Measurements from ENCODE around the gene ZDHHC19.
"Not testable (repeated sequence)": the region's sequence is repeated elsewhere in the genome, so short reads cannot be mapped to it uniquely, and the experiment has no call there.

The ZDHHC19 gene

DNA sequence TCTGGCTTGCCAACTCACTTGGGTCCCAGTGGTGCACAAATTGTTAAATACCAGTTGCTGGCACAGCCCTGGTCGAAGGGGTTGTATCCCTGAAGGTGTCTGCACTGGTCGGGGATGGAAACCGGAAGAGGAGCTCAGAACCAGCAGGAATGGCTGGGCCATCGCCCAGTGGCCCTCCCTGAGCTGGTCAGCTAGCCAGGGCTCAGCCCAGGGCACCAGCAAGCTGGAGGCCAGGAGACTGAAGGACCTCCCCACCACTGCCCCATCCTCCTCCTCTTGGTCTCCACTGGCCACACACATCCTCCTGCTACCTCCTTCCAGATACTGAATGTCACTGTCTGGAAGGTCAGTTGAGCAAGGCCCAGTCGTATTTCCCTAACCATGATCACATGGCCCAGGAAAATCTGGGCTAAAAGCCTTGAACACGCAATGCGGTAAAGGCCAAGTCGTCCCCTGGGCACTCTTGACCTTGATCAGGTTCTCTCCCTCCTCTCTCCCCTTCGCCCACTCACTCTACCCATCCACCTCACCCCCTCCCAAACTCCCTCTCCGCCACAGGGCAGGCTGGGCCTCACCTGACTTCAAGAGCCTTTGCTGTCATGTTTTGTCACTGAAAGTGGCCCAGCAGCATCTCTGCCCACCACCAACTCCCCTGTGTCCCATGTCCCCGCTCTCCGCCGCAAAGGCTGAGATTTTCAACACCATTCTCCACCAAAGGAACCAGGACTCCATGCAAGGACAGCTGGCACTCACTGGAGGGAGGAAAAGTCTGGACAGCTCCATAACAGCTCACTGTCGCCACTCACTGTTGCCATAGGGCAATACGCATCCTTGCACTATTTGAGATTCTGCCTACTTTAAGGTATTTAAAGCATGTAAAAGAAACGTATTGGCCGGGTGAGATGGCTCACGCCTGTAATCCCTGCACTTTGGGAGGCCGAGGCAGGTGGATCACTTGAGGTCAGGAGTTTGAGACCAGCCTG, 12.1 kb downstream of the ZDHHC19 start:
- no peak for DNase-seq

DNA sequence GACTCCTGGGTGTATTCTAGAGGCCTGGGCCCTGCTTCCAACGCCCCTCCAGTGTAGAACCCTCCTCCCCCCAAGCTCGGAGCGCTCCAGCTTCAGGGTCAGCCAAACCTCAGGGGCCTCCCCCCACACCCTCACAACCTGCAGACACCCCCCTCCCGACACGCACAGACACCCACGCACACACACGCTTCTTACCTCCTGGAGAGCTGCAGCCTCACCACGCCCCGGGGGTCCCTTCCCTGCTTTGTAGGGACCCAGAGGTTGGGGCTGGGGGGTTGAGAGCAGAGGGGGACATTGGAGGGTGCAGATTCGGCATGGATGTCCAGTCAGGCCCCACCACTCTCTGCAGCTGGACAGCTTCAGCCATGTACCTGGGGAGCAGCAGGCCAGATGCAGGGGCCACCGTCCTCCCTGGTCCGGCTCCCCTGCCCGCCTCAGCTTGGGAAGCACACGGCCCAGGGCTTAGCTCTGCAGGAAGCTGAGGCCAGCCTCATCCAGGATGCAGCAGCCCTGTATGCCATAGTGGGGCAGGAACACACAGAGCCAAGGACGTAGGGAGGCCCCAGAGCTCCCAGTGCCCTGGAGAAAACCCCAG, 13.0 kb downstream of the ZDHHC19 start:
- no peak for DNase-seq

DNA sequence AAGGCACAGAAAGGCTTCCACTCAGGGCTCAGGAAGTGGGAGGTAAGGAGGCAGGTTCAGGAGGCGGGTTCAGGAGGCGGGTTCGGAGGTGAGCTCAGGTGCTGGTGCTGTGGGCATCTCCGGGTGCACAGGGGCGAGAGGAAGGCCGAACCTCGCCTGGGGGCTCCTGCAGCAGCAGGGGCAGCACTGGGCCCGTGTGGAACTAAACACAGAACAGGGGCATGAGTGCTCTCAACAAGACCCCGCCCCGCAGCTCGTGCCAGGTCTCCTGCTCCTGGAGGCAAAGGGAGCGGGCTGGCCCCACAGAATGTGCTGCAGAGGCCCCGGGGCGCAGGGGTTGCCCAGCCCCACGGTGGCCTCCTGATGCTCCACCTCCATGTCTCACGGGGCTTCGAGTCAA, 13.7 kb downstream of the ZDHHC19 start:
- DNase-seq, result no peak

DNA sequence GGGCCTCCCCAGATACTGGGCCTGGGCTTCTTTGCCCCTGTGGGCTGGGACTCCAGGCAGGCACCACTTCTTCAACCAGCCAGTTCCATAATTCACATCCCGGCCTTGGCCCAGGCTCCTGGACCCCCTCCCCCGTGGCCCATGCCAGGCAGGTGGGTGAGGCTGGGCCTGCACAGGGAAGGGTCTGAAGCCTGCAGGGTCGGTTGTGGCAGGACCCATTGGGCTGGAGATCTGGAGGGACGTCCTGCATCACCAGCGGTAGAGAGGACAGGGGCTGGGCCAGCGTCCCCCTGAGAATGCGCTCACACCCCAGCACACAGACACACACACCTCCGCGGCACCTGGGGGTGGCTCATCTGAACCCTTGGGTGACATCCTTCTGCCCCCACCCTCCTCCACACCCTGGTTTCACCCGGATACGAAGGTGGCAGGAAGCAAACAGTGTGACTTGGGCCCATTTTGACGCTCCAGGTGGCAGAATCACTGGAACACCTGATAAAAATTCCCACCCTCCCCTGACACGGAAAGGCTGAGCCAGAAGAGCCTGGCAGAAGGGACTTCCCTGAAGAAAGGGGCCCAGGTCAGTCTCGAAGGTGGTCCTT, 15.4 kb downstream of the ZDHHC19 start:
- no peak for DNase-seq

DNA sequence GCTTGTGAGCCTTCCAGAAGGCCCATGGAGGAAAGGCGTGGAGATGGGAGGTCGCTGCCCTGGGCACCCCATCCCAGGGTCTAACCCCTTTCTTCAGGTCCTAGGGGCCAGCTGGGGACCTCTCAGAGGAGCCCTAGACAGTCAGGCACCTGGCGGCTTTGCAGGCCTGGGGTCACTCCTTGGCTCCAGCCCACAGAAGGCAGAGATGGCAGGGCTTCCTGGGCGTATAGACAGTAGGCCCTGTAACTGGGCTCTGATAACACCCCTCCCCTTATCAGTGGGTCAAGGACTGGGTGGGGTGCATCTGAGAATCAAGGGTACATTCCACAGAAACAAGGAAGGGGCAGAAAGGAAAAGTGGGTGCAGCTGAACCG, 16.7 kb downstream of the ZDHHC19 start:
- DNase-seq, result no peak

DNA sequence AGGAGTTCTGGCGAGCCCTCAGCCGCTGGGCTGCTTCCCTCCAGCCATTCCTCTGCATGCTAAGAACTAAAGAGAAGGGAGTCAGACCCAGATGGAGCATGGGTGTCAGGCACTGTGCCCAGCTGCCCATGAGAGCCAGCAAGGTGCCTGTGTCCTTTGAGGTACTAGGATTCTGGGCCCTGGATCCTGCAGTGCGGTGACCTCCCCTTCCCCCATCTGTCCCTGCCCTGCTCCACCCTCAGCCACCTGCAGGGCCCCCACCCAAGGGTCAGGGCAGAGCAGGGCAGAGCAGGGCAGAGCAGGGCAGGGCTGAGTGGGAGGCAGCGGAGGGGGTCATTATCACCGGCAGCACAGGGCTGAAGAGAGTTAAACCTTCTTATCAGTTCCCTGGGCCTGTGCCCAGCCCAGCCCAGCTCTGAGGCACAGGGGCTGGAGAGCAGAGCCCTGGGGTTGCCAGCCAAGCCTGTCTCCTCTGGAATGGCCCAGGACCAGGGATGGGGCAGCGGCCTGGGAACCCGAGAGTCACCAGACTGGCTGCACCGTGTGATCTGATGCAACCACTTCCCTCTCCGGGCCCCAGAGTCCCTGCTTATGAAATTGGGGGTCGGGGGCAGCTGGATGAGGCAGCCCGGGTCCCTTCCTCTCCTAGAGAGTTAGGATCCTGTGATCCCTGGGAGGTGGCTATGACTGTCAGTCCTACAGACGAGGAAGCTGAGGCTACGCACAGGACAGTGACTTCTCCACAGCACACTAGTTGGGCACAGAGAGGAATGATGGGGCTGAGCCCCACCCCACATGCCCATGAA, 17.3 kb downstream of the ZDHHC19 start:
- DNase-seq, result no peak

DNA sequence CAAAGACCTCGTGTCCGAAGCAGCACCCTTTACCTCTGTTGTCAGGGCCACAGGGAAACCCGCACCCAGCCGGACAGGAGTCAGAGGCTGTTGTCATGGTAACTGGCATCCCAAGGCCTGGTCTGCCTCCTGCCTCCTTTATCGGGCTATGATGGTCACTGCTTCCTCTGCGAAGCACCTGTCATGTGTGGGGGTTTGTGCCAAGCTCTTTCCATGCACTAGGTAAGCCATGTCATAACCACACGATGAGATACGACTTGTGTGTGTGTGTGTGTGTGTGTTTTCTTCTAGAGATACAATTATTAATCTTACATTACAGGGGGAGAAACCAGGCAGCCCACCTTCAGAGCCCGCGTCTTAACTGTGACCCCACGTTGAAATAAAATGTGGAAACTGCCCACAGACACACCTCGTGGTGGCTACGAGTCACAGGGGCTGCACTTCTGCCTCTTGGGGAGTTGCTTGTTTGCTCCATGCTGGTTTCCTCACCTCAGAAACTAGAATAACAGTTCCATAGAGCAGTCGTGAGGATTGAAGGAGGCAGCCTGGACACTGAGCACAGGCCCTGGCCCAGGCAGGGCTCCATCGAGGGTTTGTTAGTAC, 18.0 kb downstream of the ZDHHC19 start:
- no peak for DNase-seq

DNA sequence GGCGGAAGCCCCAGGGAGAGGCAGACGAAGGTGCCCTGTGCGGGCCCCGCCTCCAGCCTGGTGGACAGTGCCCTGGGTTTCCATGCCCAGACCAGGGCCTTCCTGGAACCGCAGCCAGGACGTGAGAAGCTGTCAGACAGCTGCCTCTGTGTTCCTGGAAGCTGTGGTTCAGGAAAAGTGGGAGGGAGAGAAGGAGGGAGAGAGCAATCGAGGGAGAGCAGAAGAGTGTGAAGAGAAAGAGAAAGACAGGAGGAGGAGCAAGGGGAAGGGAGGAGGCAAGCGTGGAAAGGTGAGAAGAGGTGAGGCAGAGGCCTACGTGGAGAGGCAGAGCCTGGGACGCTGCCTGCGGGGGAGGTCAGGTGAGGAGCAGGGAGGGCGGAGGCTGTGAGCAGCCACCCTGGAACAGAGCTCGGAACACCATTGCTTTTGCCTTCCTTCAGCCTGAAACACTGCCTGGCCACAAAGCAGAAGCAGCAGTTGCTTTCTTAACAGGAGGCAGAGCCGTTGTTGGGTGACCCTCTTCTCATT, 18.6 kb downstream of the ZDHHC19 start:
- peak; percentile 27 for DNase-seq

DNA sequence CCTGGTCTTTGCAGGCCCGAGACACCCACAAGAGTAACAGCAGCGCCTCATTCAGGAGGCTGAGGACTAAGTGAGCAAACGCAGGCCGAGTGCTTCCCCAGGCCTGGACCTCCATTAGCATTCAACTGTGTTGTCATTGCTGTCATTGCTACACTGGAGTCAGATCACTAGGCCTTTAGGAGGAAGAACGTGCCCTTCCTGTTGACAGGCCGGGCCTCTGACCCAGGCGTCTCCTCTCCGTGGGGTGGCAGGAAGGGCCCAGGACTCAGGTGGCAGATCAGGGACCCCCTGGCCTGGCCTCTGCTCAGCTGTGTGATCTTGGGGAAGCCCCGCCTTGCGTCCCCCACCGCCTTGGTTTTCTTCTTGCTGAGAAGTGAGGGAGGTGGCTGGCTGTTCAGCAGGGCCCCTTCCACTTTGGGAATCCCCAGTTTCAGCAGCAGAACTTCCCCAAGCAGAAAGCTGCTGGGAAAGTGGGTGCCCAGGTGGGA, 19.1 kb downstream of the ZDHHC19 start:
- peak; percentile 40 for DNase-seq

DNA sequence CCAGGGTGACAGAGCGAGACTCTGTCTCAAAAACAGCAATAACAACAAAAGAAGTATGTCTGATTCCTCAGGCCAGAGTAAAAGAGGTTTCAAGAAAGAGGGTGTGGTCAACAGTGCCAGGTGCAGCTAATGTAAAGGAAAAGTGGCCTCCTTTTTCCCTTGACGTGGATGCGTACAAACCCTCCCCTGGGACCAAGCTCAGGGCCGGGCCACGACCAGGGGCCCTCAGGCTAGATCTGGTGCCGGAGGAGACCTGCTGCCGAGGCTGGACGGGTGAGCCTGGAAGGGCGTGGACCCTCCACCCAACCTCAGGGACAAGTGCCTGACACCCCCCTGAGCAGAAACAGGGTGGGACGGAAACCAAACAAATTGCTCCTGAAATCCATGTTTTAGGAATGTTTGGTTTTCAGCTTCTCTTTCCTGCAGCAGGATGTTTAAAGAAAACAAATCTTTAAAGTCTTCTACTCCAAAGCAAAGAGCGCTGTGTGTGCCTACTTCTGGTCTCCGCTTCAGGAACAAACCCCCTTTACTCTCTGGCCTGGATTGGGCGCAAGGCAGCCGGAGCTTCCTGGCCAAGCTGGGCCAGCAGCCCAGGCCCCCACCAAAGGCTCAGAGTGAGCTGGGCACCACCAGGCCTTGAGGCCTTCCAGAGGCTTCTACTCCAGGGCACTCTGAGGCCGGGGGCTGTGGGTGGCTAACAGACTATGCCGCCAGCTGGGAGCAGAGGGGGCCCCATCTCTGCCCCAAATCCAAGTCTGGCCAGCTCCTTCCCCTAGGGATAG, 21.4 kb downstream of the ZDHHC19 start:
- DNase-seq, result no peak

DNA sequence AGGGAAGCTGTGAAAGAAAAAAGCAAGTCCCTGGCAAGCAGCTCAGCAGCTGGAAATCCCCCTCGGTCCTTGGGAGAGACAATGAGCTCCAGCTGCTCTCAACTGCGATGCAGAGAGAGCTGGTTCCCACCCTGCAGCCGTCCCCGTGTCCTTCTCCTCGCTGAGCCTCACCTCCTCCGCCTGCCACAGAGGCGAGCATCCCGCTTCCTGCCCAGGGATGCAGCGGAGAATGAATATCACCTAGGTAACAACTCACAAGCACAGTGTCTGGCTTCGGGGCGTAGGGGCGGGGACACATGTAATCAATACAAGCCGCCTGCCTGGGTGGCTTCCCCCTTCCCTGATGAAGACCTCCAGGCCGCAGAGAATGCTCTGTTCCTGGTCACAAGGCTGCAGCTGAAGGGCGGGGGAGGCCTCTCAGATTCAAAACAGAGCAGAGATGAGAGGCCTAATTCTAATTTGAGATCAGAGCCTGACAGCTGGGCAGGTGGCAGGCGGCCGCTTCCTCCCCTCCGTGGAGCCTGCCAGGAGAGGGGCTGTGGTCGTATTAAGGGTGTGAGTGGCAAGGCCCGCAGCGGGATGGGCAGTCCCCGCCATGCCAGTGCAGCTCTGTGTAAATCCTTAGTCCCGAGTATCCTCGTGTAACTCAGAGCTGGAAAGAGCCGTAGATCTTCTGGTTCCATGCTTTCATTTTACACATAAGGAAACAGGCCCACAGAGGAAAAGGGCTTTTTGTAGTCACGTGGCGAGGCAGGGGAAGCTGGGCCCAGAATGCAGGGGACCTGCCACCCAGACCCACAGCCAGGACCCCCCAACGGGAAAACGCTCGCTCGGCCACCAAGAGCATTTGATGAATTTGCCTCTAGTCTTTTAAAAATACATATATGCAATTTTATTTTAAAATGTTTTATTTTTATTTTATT, 24.3 kb downstream of the ZDHHC19 start:
- DNase-seq, result peak; percentile 33

DNA sequence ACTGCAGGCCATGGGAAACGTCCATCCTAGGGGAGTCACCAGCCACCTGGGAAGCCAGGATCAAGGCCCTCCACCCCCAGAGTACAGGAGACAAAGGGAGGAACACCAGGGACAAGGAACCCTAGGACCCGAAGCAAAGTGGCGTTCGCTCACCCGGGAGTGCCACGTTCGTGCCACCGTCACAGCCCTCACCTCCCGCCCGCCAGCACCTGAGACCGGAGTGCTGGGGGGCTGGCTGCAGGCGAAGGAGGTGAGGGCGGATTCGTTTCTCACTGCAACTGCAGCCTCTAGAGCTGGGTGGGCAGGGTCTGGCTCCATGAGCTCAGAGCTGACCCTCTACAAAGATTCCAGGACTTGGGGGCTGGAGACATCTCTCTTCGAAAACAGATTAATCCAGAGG, 26.3 kb downstream of the ZDHHC19 start:
- no peak for DNase-seq

DNA sequence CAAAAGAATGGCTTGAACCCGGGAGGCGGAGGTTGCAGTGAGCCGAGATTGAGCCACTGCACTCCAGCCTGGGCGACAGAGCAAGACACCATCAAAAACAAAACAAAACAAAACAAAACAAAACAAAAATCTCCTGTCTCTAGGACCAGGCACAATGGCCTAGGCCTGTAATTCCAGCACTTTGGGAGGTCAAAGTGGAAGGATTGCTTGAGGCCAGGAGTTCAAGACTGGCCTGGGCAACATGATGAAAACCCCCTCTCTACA, 27.1 kb downstream of the ZDHHC19 start:
- not testable (repeated sequence) for DNase-seq

DNA sequence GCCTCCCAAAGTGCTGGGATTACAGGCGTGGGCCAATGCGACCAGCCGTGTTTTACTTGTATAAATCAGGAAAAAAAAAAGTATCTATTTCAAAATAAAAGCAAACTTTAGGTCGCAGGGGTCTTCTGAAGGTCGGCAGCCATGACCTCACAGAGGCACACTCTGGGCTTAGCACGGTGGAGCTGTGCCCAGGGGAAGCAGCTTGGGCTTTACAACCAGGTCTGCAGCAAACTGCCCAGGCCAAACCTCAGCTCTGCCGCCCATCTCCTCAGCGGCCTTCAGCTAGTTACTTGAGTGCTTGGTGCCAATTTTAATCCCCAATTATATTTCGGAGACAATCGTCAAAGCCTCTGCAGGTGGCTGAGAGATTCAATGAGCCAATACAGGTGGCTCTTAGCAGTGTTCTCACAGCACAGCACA, 30.1 kb downstream of the ZDHHC19 start:
- DNase-seq, result no peak

DNA sequence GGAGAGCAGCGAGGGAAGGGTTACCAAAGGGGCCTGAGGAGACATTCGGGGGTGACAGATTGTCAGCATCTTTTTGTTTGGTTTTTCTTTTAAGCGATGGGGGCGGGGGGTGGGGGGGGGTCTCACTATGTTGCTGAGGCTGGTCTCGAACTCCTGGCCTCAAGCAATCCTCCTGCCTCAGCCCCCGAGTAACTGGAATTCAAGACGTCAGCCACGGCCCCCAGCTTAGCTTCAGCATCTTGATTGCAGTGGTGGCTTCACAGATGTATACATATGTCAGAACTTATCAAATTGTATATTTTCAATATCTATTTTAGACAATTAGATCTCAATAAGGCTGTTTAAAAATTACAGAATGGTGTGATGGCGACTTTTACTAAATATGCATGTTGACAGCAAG, 30.9 kb downstream of the ZDHHC19 start:
- DNase-seq, result no peak

DNA sequence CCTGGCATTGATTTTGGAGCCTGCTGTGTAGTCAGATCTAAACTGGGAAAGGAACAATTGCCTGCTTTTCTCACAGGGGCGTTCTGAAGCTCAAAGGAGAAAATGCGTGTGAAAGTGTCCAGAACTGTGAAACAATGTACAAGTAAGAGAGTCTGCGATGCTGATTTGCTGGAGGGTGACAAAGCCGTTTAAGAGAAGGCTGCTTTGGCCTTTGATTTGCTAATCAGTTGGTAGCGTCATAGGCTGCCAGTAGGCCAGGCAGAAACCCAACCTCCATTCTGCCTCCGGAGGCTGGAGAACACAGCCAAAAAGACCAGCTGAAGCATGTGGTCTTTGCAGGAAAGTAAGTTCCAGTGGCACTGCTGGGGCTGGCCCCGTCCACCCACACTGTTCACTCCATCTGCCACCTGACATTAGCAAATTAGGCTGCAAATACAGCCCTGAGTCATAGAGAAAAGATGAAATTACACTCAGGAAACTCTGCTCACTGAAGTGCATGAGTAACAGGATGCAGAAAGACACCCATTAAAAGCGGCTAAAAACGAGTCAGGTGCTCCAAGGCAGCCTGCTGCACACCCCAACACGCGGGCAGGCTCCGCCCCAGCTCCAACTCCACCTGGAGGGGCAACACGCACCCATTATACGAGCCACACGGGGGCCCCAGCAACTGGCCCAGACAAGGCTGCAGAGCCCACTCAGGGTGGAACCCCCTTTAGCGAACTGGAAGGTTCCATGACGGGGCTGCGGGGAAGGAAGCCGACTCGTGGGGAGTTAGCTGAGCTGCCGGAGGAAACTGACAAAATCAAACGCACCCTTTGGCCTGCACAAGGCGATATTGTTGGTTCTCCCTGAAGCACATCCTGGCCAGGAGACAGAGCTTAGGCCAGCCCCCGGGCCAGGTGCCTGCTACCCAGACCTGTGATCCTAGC, 31.6 kb downstream of the ZDHHC19 start:
- DNase-seq, result peak; percentile 90

DNA sequence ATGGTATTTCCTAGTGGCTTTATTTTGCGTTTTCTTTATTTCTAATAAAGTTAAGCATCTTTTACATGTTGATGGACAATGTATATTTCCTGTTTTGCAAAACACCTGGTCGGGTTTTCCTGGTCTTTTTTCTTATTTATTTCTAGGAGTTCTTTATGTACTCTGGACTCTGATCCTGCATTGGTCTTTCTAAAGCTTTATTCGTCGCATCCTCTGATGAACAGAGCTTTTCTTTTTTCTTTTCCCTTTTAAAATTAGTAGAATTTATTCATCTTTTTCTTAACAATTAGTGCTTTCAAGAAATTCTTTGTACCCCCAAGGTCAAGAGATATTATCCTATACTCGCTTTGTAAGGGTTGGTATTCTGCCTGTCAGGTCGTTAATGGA, 32.2 kb downstream of the ZDHHC19 start:
- DNase-seq, result no peak

DNA sequence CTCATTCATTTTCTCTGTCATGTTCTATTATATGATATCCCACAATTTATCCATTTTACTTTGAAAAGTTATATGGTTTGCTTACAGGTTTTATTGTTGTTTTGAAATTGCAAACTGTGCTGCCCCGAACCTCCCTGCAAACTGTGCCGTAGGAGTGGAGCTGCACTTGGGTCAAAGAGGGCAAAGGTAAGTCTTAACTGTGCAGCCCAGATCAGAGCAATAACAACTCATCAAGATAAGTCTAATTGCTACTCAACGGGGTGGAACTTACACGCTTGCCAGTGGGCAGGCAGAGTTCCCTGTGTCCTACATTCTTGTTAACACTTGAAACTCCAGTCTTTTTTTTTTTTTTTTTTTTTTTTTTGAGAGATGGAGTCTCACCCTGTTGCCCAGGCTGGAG, 33.2 kb downstream of the ZDHHC19 start:
- no peak for DNase-seq

DNA sequence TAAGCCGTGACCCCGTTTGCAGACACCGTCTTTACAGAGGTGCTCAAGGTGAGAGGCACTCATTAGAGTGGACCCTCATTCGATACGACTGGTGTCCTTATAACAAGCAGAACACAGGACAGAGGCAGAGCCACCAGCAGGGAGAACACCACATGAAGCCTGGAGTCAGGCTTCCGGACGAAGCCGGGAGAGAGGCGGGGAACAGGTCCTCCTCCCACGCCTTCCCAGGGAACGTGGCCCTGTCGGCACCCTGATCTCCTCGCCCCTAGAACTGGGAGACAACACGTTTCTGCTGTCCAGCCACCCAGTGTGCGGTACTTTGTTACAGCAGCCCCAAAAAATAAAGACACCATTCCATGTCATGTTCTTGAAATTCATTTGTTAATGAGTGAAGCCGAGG, 33.6 kb downstream of the ZDHHC19 start:
- no peak for DNase-seq
